ENCODE data around the gene PAX5. TPM values are rescaled to one million over a fixed set of nuclear protein-coding genes. Genes with fewer than 3 reads are reported as not detected.

PAX5 gene
- total RNA-seq, 1 donor from 2014 or later: 24.3 TPM

DNA sequence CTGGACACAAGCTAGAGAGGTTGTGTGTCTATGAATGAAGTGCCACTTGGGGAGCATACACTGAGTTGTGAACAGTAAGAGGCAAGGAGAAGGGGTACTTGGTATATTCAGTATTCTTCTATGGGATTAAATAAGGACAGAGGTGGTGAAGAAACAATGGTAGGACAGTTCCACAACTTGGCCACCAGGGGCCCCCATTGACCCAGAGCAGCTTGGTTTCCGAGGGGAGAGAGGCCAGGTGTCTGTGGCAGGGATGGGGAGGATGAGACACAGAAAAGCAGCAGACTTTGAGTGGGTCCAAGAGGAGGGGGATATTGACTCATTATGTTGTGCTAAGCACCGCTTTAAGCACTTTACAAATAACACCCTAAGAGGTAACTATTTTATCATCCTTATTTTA lies 240.8 kb downstream of the PAX5 start:
- Mint-ChIP-seq H3K36me3 (ENCODE audit: unreplicated experiment) (no peaks in the 10 kb centered on the region), H3K4me1 (ENCODE audit: low read depth, unreplicated experiment) (peaks cover 2% of the 10 kb centered on the region), H3K27ac (ENCODE audit: unreplicated experiment) (no peak overlapping the region), H3K9me3 (ENCODE audit: unreplicated experiment) (no peaks in the 10 kb centered on the region), H3K27me3 (ENCODE audit: unreplicated experiment) (peaks cover 4% of the 10 kb centered on the region), H3K4me3 (ENCODE audit: unreplicated experiment) (no peak overlapping the region)
- TF ChIP-seq, protein P1, sequence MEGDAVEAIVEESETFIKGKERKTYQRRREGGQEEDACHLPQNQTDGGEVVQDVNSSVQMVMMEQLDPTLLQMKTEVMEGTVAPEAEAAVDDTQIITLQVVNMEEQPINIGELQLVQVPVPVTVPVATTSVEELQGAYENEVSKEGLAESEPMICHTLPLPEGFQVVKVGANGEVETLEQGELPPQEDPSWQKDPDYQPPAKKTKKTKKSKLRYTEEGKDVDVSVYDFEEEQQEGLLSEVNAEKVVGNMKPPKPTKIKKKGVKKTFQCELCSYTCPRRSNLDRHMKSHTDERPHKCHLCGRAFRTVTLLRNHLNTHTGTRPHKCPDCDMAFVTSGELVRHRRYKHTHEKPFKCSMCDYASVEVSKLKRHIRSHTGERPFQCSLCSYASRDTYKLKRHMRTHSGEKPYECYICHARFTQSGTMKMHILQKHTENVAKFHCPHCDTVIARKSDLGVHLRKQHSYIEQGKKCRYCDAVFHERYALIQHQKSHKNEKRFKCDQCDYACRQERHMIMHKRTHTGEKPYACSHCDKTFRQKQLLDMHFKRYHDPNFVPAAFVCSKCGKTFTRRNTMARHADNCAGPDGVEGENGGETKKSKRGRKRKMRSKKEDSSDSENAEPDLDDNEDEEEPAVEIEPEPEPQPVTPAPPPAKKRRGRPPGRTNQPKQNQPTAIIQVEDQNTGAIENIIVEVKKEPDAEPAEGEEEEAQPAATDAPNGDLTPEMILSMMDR (IDR thresholded peaks at IDR 0.05; ENCODE audit: partially characterized antibody, unreplicated experiment): peak; percentile 65
- peak; percentile 55 for DNase-seq

DNA sequence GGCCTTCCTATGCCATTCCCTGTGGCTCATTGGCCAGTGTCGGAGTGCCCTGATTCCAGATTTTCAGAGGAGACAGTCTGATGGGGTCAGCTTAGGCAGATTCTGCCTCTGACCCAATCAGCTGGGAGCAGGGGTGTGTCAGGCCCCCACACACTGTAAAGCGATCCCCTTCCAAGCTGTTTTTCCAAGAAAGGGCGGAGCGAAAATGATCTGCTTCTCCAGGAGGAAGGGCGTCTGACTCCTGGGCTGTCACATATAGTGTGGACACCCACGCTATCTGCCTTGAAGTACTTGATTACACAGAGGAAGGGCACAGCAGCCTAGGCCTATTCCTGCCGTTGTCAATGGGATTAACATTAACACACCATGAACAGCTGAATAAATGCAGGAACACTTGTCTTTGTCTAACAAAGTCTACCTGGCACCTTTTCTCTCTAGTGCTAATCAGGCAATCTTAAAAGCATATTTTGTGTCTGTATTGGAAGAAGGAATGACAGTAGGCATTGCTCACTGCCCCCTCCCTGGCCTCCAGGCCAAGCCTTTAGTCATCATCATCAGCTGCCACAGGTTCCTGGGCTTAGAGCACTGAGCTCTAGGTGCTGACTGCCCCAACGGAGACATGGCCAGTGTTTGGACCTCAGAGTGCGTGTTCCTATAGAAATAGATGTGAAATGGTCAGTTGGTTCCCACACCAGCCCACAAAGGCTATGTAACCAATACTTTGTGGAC lies 242.7 kb downstream of the PAX5 start:
- H3K36me3 Mint-ChIP-seq (ENCODE audit: unreplicated experiment): no peaks in the 10 kb centered on the region
- no peak for DNase-seq
- no peak overlapping the region for H3K4me3 Mint-ChIP-seq (ENCODE audit: unreplicated experiment)
- H3K27me3 Mint-ChIP-seq (ENCODE audit: unreplicated experiment): peaks cover 8% of the 10 kb centered on the region
- peaks cover 2% of the 10 kb centered on the region for H3K9me3 Mint-ChIP-seq (ENCODE audit: unreplicated experiment)
- no peak overlapping the region for H3K27ac Mint-ChIP-seq (ENCODE audit: unreplicated experiment)
- H3K4me1 Mint-ChIP-seq (ENCODE audit: low read depth, unreplicated experiment): peaks cover 2% of the 10 kb centered on the region
- TF ChIP-seq, protein P1 (IDR thresholded peaks at IDR 0.05; ENCODE audit: partially characterized antibody, unreplicated experiment): no peak

DNA sequence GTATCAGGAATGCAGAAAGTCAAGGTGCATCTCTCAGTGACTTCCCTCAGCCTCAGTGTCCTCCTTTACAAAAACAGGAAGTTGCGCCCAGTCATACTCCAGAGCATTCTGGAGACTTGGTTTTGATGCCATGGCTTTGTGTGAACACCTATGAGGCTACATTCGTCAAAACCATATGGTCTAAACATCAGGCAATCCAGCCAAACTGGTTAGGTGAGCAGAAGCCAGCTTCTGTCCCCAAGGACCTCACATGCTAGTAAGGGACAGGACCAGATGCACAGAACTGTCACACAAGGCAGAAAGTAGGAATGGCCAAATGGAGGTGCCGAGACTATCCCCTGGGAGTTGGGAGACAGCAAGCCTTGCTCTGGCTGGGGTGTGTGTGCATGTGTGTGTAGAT lies 244.2 kb downstream of the PAX5 start:
- no peak for DNase-seq
- H3K4me1 Mint-ChIP-seq (ENCODE audit: low read depth, unreplicated experiment): peaks cover 2% of the 10 kb centered on the region
- TF ChIP-seq, protein P1 (IDR thresholded peaks at IDR 0.05; ENCODE audit: partially characterized antibody, unreplicated experiment): no peak
- peaks cover 2% of the 10 kb centered on the region for H3K9me3 Mint-ChIP-seq (ENCODE audit: unreplicated experiment)
- no peak overlapping the region for H3K27ac Mint-ChIP-seq (ENCODE audit: unreplicated experiment)
- H3K36me3 Mint-ChIP-seq (ENCODE audit: unreplicated experiment): peaks cover under 1% of the 10 kb centered on the region
- H3K4me3 Mint-ChIP-seq (ENCODE audit: unreplicated experiment): no peak overlapping the region
- peaks cover 5% of the 10 kb centered on the region for H3K27me3 Mint-ChIP-seq (ENCODE audit: unreplicated experiment)

DNA sequence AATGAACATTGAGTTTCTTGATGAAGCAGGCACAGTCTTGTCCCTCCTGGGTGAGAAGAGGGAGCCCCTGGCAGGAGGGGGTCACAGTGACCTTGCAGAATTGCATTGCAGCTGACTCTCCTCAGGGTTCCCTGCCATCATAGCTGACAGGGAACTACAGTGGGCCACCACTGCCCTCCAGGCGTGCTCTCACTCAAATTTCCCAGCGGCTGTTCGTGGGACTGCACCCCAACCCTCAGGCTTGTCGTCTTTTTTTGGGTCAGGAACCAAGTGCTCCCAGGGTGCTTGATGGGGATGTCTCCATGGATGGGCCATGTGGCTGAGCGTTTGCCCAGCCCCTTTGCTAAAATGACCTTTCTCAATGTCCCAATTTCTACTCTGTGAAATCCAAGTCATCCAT lies 245.5 kb downstream of the PAX5 start:
- H3K27me3 Mint-ChIP-seq (ENCODE audit: unreplicated experiment): peaks cover 5% of the 10 kb centered on the region
- H3K4me1 Mint-ChIP-seq (ENCODE audit: low read depth, unreplicated experiment): peaks cover 2% of the 10 kb centered on the region
- TF ChIP-seq, protein P1 (IDR thresholded peaks at IDR 0.05; ENCODE audit: partially characterized antibody, unreplicated experiment): peak; percentile 62
- no peak overlapping the region for H3K27ac Mint-ChIP-seq (ENCODE audit: unreplicated experiment)
- DNase-seq: peak; percentile 44
- H3K4me3 Mint-ChIP-seq (ENCODE audit: unreplicated experiment): no peak overlapping the region
- H3K36me3 Mint-ChIP-seq (ENCODE audit: unreplicated experiment): peaks cover 4% of the 10 kb centered on the region
- H3K9me3 Mint-ChIP-seq (ENCODE audit: unreplicated experiment): peaks cover 2% of the 10 kb centered on the region

DNA sequence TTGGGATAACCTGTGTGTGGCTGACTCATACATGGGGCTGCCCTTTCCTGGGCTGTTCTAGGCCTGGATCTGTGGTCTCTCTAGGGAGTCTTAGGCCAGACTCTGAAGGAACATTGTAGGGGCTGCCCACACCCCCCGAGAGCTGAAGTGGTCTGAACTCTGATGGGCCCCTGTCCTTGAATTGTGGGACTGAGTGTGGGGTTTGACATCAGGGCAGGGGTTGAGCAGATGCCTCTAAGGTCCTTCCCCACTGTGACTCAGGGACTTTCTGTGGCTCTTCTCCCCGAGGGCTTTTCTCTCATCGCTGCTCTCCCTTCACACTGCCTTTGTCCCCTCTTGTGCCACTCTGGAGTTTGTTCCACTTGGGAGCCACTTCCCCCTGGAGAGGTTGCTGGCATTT lies 246.4 kb downstream of the PAX5 start:
- Mint-ChIP-seq H3K4me3 (ENCODE audit: unreplicated experiment) (no peak overlapping the region), H3K36me3 (ENCODE audit: unreplicated experiment) (peaks cover 4% of the 10 kb centered on the region), H3K27me3 (ENCODE audit: unreplicated experiment) (peaks cover 7% of the 10 kb centered on the region), H3K9me3 (ENCODE audit: unreplicated experiment) (peaks cover 2% of the 10 kb centered on the region), H3K27ac (ENCODE audit: unreplicated experiment) (no peak overlapping the region), H3K4me1 (ENCODE audit: low read depth, unreplicated experiment) (peaks cover 2% of the 10 kb centered on the region)
- no peak for DNase-seq
- TF ChIP-seq, protein P1 (IDR thresholded peaks at IDR 0.05; ENCODE audit: partially characterized antibody, unreplicated experiment): no peak
